Activated B cell treated with CpG ODN at 0.5 μM for 24 hours (primary cell): ENCODE measurements around the gene CTSS. TPM values are rescaled to one million over a fixed set of nuclear protein-coding genes. Genes with fewer than 3 reads are reported as not detected.

Experiments used
- ATAC-seq: fragments of 200-7000 bp; cut with Tn5 transposase; one replicate; pipeline ENCODE4 v1.10.0; 2021; ENCODE audit warnings: low read depth, mild to moderate bottlenecking, moderate library complexity
- CTCF ChIA-PET: fragments of 350-600 bp; sonication (Branson Sonifier 250); formaldehyde crosslinking; loops from one replicate; lab custom pipeline; 2021; ENCODE audit warnings: antibody characterized with exemption; lab: Charles Lee
- POLR2A ChIA-PET: fragments of 350-600 bp; sonication (Branson Sonifier 250); formaldehyde crosslinking; loops from one replicate; lab custom pipeline; 2021; ENCODE audit warnings: antibody characterized with exemption; lab: Charles Lee
- DNase-seq: peaks from one replicate; pipeline ENCODE4 v3.0.0; 2022
- H3K27ac Mint-ChIP-seq: one replicate; pipeline ENCODE4 v1.8.0; 2020; ENCODE audit warnings: mixed read lengths
- H3K27me3 Mint-ChIP-seq: one replicate; pipeline ENCODE4 v1.8.0; 2021; ENCODE audit warnings: mixed read lengths
- H3K36me3 Mint-ChIP-seq: one replicate; pipeline ENCODE4 v1.8.0; 2021; ENCODE audit warnings: low read depth, mixed read lengths
- H3K4me1 Mint-ChIP-seq: one replicate; pipeline ENCODE4 v1.8.0; 2021; ENCODE audit warnings: mixed read lengths
- H3K4me3 Mint-ChIP-seq: one replicate; pipeline ENCODE4 v1.8.0; 2020; ENCODE audit warnings: mild to moderate bottlenecking, mixed read lengths
- H3K9me3 Mint-ChIP-seq: one replicate; pipeline ENCODE4 v1.8.0; 2020; ENCODE audit warnings: mixed read lengths
- CTCF ChIP-seq: fragments of 200-600 bp; IDR thresholded peaks from one replicate; pipeline ENCODE4 v1.8.0; 2022; ENCODE audit warnings: antibody characterized with exemption, mild to moderate bottlenecking
- intact Hi-C: fragments of 100-400 bp; cut with micrococcal nuclease; formaldehyde crosslinking; loops from one replicate; pipeline ENCODE4 v1.15.1; 2024
- total RNA-seq: library from RNA; stranded (reverse); gene quantifications from 2 replicates; pipeline ENCODE4 v1.2.3, GENCODE V29; 2022

Gene CTSS
- total RNA-seq, 1 donor from 2014 or later, result 162 TPM

- Mint-ChIP-seq H3K4me1 (no peaks in the 10 kb centered on the region), H3K27ac (no peak overlapping the region), H3K27me3 (no peaks in the 10 kb centered on the region), H3K9me3 (no peaks in the 10 kb centered on the region), H3K36me3 (peaks cover 75% of the 10 kb centered on the region), H3K4me3 (no peak overlapping the region)
- intact Hi-C loops, result no loop called here
- ATAC-seq (no peak), DNase-seq (no peak)
- TF ChIP-seq CTCF, result no peak
- ChIA-PET CTCF (no interaction called here), POLR2A (no interaction called here)
Measured at GRCh38 chr1:150753416-150753815, 12.2 kb downstream of the CTSS start.

GRCh38 chr1:150751443-150751842 is 14.1 kb downstream of the CTSS start:
- Mint-ChIP-seq H3K4me1 (no peaks in the 10 kb centered on the region), H3K4me3 (no peak overlapping the region), H3K27ac (no peak overlapping the region), H3K36me3 (peaks cover 61% of the 10 kb centered on the region), H3K27me3 (no peaks in the 10 kb centered on the region), H3K9me3 (no peaks in the 10 kb centered on the region)
- DNase-seq, result no peak
- TF ChIP-seq CTCF, result no peak
- no peak for ATAC-seq
- intact Hi-C loops, result no loop called here
- ChIA-PET POLR2A (interaction anchor here (1.8 kb wide), 1 partner anchor 13 kb away, joined by 4 read pairs; no protein-coding TSS in a partner anchor), CTCF (no interaction called here)

DNA sequence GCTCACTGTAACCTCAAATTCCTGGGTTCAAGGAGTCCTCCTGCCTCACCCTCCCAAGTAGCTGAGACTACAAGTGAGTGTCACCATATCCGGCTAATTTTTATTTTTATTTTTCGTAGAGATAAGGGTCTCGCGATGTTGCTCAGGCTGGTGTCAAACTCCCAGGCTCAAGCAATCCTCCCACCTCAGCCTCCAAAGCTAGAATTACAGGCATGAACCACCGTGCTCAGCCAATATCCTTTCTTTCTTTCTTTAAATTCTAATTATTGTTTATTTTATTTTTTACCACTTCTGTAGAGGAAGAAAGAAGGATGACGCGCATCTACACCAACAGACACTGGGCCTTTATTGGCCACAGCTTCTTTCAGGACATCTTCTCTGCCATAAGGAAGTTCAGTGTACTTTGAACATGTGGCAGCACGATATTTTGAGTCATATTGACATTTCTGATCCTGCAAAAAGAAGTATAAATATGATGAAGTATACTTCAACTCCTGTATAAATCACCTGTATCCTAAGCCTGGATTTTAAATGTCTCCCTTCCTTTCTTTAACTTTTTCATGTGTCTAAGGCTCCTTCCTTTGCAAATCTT is 15.8 kb downstream of the CTSS start:
- no peak overlapping the region for H3K4me3 Mint-ChIP-seq
- ChIA-PET CTCF (interaction anchor here (0.7 to 1.5 kb wide), 2 partner anchors 10 to 246 kb away, joined by 4 to 5 read pairs; no protein-coding TSS in a partner anchor), POLR2A (interaction anchor here (0.6 kb wide), 1 partner anchor 33 kb away, joined by 3 read pairs; no protein-coding TSS in a partner anchor)
- H3K27me3 Mint-ChIP-seq, result no peaks in the 10 kb centered on the region
- intact Hi-C loops, result no loop called here
- ATAC-seq (no peak), DNase-seq (no peak)
- H3K27ac Mint-ChIP-seq, result no peak overlapping the region
- H3K36me3 Mint-ChIP-seq, result peaks cover 49% of the 10 kb centered on the region
- no peak for TF ChIP-seq CTCF
- no peaks in the 10 kb centered on the region for H3K9me3 Mint-ChIP-seq
- no peaks in the 10 kb centered on the region for H3K4me1 Mint-ChIP-seq

DNA sequence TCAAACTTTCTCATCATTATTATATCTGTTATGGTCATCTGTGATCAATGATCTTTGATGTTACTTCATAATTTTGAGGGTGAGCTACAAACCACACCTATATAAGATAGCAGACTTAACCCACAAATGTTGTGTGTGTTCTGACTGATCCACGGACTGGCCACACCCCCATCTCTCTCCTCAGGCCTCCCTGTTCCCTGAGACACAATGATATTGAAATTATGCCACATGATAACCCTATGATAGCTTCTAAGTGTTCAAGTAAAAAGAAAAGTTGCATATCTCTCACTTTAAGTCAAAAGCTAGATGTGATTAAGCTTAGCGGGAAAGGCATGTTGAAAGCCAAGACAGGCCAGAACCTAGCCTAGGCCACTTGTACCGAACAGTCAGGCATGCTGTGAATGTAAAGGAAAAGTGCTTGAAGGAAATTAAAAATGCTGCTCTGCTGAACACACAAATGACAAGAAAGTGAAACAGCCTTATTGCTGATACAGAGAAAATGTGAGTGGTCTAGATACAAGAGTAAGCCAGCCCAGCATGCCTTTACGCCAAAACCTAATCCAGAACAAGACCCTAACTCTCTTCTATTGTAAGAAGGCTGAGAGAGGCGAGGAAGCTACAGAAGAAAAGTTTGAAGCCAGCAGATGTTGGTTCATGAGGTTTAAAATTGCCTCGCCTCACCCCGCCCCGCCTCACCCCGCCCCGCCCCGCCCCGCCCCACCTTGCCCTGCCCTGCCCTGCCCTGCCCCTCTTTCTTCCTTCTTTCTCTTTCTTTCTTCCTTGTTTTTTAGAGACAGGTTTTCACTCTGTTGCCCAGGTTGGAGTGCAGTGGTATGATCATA is 16.5 kb downstream of the CTSS start:
- TF ChIP-seq CTCF, result no peak
- ChIA-PET POLR2A (no interaction called here), CTCF (interaction anchor here (0.7 to 1.5 kb wide), 2 partner anchors 11 to 247 kb away, joined by 4 to 5 read pairs; no protein-coding TSS in a partner anchor)
- H3K9me3 Mint-ChIP-seq, result no peaks in the 10 kb centered on the region
- intact Hi-C loops, result no loop called here
- H3K27ac Mint-ChIP-seq, result no peak overlapping the region
- peaks cover 42% of the 10 kb centered on the region for H3K36me3 Mint-ChIP-seq
- ATAC-seq (no peak), DNase-seq (no peak)
- H3K4me1 Mint-ChIP-seq, result no peaks in the 10 kb centered on the region
- no peaks in the 10 kb centered on the region for H3K27me3 Mint-ChIP-seq
- H3K4me3 Mint-ChIP-seq, result no peak overlapping the region

GRCh38 chr1:150730130-150730721 is 35.4 kb downstream of the CTSS start:
- Mint-ChIP-seq H3K9me3 (no peaks in the 10 kb centered on the region), H3K27me3 (no peaks in the 10 kb centered on the region), H3K27ac (no peak overlapping the region), H3K4me3 (no peak overlapping the region), H3K4me1 (no peaks in the 10 kb centered on the region), H3K36me3 (peaks cover 31% of the 10 kb centered on the region)
- ChIA-PET CTCF (interaction anchor here (1.6 kb wide), 1 partner anchor 169 kb away, joined by 3 read pairs; no protein-coding TSS in a partner anchor), POLR2A (interaction anchor here (0.8 kb wide), 1 partner anchor 33 kb away, joined by 3 read pairs; no protein-coding TSS in a partner anchor)
- no peak for TF ChIP-seq CTCF
- ATAC-seq (no peak), DNase-seq (no peak)
- intact Hi-C loops, result no loop called here
